Measurements from ENCODE around the gene SNX5. TPM values are rescaled to one million over a fixed set of nuclear protein-coding genes. Genes with fewer than 3 reads are reported as not detected.

Gene SNX5
- total and polyA plus RNA-seq, 10 of the 15 experiments (the other 5 are each of a cell fraction or from before 2014, with no cell fraction given): 92.9 to 316 (median 245) TPM

GRCh38 chr20:17967521-17968365 is 851 bp downstream of the SNX5 start (continued):
- TF ChIP-seq RAD51 (IDR thresholded peaks at IDR 0.05) (peak; percentile 88), SKIL (IDR thresholded peaks at IDR 0.05; ENCODE audit: low read depth, poor library complexity, severe bottlenecking) (peak; percentile 28), EP300 (IDR thresholded peaks at IDR 0.05; ENCODE audit: borderline replicate concordance in 1 of 2, control insufficient read depth in 1 of 2, low read depth in 2 of 2, low read length in 2 of 2) (no peak), E2F4 (IDR thresholded peaks at IDR 0.05; ENCODE audit: low read depth, low read length) (no peak), RELA (IDR thresholded peaks at IDR 0.05; ENCODE audit: borderline replicate concordance, partially characterized antibody) (no peak), CUX1 (IDR thresholded peaks at IDR 0.05; ENCODE audit: insufficient replicate concordance, low read depth, low read length) (no peak), BMI1 (IDR thresholded peaks at IDR 0.05; ENCODE audit: borderline replicate concordance) (0 out of 2 replicates have a peak, but pooled peaks have one; percentile 31), CTCF (IDR thresholded peaks at IDR 0.05 in 2 of 3, conservative IDR thresholded peaks at IDR 0.05 in 1 of 3; ENCODE audit: control insufficient read depth in 2 of 3, extremely low read depth in 1 of 3, insufficient read depth in 1 of 3, low read depth in 3 of 3, low read length in 3 of 3) (no peak), EED (IDR thresholded peaks at IDR 0.05; ENCODE audit: low read depth) (no peak), NBN (IDR thresholded peaks at IDR 0.05) (no peak), SIN3A (IDR thresholded peaks at IDR 0.05; ENCODE audit: low read depth, low read length) (no peak), ZZZ3 (IDR thresholded peaks at IDR 0.05; ENCODE audit: control insufficient read depth, insufficient read length, low read depth) (no peak), PBX3 (IDR thresholded peaks at IDR 0.05; ENCODE audit: insufficient replicate concordance, low read depth, low read length) (no peak), ZNF207 (IDR thresholded peaks at IDR 0.05; ENCODE audit: borderline replicate concordance) (no peak), ZNF622 (IDR thresholded peaks at IDR 0.05) (no peak)
